ENCODE results near the gene TMEM168. TPM values are rescaled to one million over a fixed set of nuclear protein-coding genes. Genes with fewer than 3 reads are reported as not detected.
"Not testable (repeated sequence)": the region's sequence is repeated elsewhere in the genome, so short reads cannot be mapped to it uniquely, and the experiment has no call there.

The TMEM168 gene
- 11.1 and 13.1 TPM in 2 replicates for total RNA-seq (2014; rRNA removed; shearing (Covaris generic))
- 13.8 and 16.7 TPM in 2 replicates for polyA plus RNA-seq (2015; cell fraction: cytosol; rRNA removed)
- polyA plus RNA-seq (2015; cell fraction: nucleus; rRNA removed), result 42.2 and 46.7 TPM in 2 replicates

- DNase-seq (ENCODE audit: low read depth), result peak; percentile 86
Measured at GRCh38 chr7:112789817-112790585, at the start of gene TMEM168. Gene TMEM168, minus strand, starts transcription at chr7:112790393. Its CDS starts 5,568 bp downstream, at chr7:112784825.

- DNase-seq (ENCODE audit: low read depth), result not testable (repeated sequence)
Measured at GRCh38 chr7:112835928-112836327, 45.7 kb upstream of the TMEM168 start.

GRCh38 chr7:112833082-112833481 is 42.9 kb upstream of the TMEM168 start:
- no peak for DNase-seq (ENCODE audit: low read depth)

GRCh38 chr7:112830769-112831168 is 40.6 kb upstream of the TMEM168 start:
- no peak for DNase-seq (ENCODE audit: low read depth)

GRCh38 chr7:112828696-112829095 is 38.5 kb upstream of the TMEM168 start:
- no peak for DNase-seq (ENCODE audit: low read depth)

GRCh38 chr7:112821345-112821744 is 31.2 kb upstream of the TMEM168 start:
- DNase-seq (ENCODE audit: low read depth), result no peak

- no peak for DNase-seq (ENCODE audit: low read depth)
Measured at GRCh38 chr7:112819536-112819935, 29.3 kb upstream of the TMEM168 start.

- DNase-seq (ENCODE audit: low read depth), result no peak
Measured at GRCh38 chr7:112806156-112806555, 16.0 kb upstream of the TMEM168 start.

GRCh38 chr7:112802406-112802805 is 12.2 kb upstream of the TMEM168 start:
- DNase-seq (ENCODE audit: low read depth), result no peak

- no peak for DNase-seq (ENCODE audit: low read depth)
Measured at GRCh38 chr7:112800486-112800885, 10.3 kb upstream of the TMEM168 start.

GRCh38 chr7:112799448-112800120 is 9.4 kb upstream of the TMEM168 start:
- no peak for DNase-seq (ENCODE audit: low read depth)

- no peak for DNase-seq (ENCODE audit: low read depth)
Measured at GRCh38 chr7:112798274-112799159, 8.3 kb upstream of the TMEM168 start.

GRCh38 chr7:112796552-112796951 is 6.4 kb upstream of the TMEM168 start:
- not testable (repeated sequence) for DNase-seq (ENCODE audit: low read depth)

- no peak for DNase-seq (ENCODE audit: low read depth)
Measured at GRCh38 chr7:112792441-112792840, 2.2 kb upstream of the TMEM168 start.

- DNase-seq (ENCODE audit: low read depth), result no peak
Measured at GRCh38 chr7:112791465-112792168, 1.4 kb upstream of the TMEM168 start.

GRCh38 chr7:112790586-112791003 is 402 bp upstream of the TMEM168 start:
- no peak for DNase-seq (ENCODE audit: low read depth)

GRCh38 chr7:112789453-112789816 is 758 bp downstream of the TMEM168 start:
- no peak for DNase-seq (ENCODE audit: low read depth)

GRCh38 chr7:112788778-112789343 is 1.3 kb downstream of the TMEM168 start:
- DNase-seq (ENCODE audit: low read depth), result no peak

- DNase-seq (ENCODE audit: low read depth), result no peak
Measured at GRCh38 chr7:112784603-112785002, 5.6 kb downstream of the TMEM168 start.

GRCh38 chr7:112782498-112782897 is 7.7 kb downstream of the TMEM168 start:
- DNase-seq (ENCODE audit: low read depth), result no peak

GRCh38 chr7:112781558-112781957 is 8.6 kb downstream of the TMEM168 start:
- no peak for DNase-seq (ENCODE audit: low read depth)

Measured in HT1080 (cell line).